HEK293 (cell line): ENCODE results near the gene MVB12B.

Experiments
- CTCF ChIA-PET: fragments of 350-600 bp; formaldehyde crosslinking; extraction: SDS; loops from one replicate; lab custom pipeline; 2021; ENCODE audit warnings: antibody characterized with exemption; lab: Yijun Ruan, JAX
- POLR2A ChIA-PET: fragments of 300-600 bp; formaldehyde crosslinking; extraction: SDS; loops from one replicate; lab custom pipeline; 2020; ENCODE audit warnings: antibody characterized with exemption, inconsistent platforms; lab: Yijun Ruan, JAX
- H3K27ac ChIP-seq: fragments of 200-500 bp; sonication (Bioruptor generic); 2 replicates; pipeline ENCODE4 v1.5.1; 2014; ENCODE audit warnings: low read depth, low read length, control low read depth, inconsistent platforms; ENCODE audit errors: extremely low read depth
- H3K36me3 ChIP-seq, 2 experiments: fragments of 200-500 bp in 1 of 2; sonication (Bioruptor generic) in 1 of 2; 1 replicate in 1 of 2; 2 replicates in 1 of 2; pipeline ENCODE4 v1.5.1; 2014 to 2017; ENCODE audit warnings: inconsistent platforms in 2 of 2, low read length in 2 of 2; ENCODE audit not compliant: control insufficient read depth in 2 of 2, insufficient read depth in 1 of 2
- H3K4me1 ChIP-seq: fragments of 200-500 bp; sonication (Bioruptor generic); 2 replicates; pipeline ENCODE4 v1.5.1; 2014; ENCODE audit warnings: mild to moderate bottlenecking, low read length, inconsistent platforms; ENCODE audit not compliant: control insufficient read depth, insufficient read depth
- H3K4me3 ChIP-seq: 2 replicates; pipeline ENCODE4 v1.5.1; 2011; ENCODE audit warnings: low read depth, mild to moderate bottlenecking, control low read depth, low read length, moderate library complexity
- H3K9me3 ChIP-seq: fragments of 200-500 bp; sonication (Bioruptor generic); 2 replicates; pipeline ENCODE4 v1.5.1; 2014; ENCODE audit warnings: low read depth, low read length, inconsistent platforms; ENCODE audit not compliant: control insufficient read depth, insufficient read depth
- PRDM4 ChIP-seq: fragments of 450-650 bp; formaldehyde crosslinking; IDR thresholded peaks from 2 replicates; pipeline ENCODE4 v1.5.1; 2017; ENCODE audit warnings: missing biosample characterization, missing genetic modification characterization
- PRDM6 ChIP-seq: fragments of 450-650 bp; formaldehyde crosslinking; IDR thresholded peaks from 2 replicates; pipeline ENCODE4 v1.5.1; 2017; ENCODE audit warnings: missing biosample characterization, missing genetic modification characterization
- SCRT2 ChIP-seq: fragments of 450-650 bp; formaldehyde crosslinking; IDR thresholded peaks from 2 replicates; pipeline ENCODE4 v1.5.1; 2016; ENCODE audit warnings: missing biosample characterization, missing genetic modification characterization
- SP2 ChIP-seq: fragments of 450-650 bp; formaldehyde crosslinking; IDR thresholded peaks from 2 replicates; pipeline ENCODE4 v1.5.1; 2016; ENCODE audit warnings: missing biosample characterization, missing genetic modification characterization
- WT1 ChIP-seq: fragments of 450-650 bp; formaldehyde crosslinking; IDR thresholded peaks from 2 replicates; pipeline ENCODE4 v1.5.1; 2016; ENCODE audit warnings: missing biosample characterization, missing genetic modification characterization
- ZBTB20 ChIP-seq: fragments of 450-650 bp; formaldehyde crosslinking; IDR thresholded peaks from 2 replicates; pipeline ENCODE4 v1.5.1; 2016; ENCODE audit warnings: missing biosample characterization, missing genetic modification characterization
- ZFP37 ChIP-seq: fragments of 450-650 bp; formaldehyde crosslinking; IDR thresholded peaks from 2 replicates; pipeline ENCODE4 v1.5.1; 2016; ENCODE audit warnings: missing biosample characterization, missing genetic modification characterization
- ZNF133 ChIP-seq: fragments of 450-650 bp; formaldehyde crosslinking; IDR thresholded peaks from 2 replicates; pipeline ENCODE4 v1.5.1; 2016; ENCODE audit warnings: missing biosample characterization, missing genetic modification characterization
- ZNF169 ChIP-seq: fragments of 450-650 bp; formaldehyde crosslinking; IDR thresholded peaks from 2 replicates; pipeline ENCODE4 v1.5.1; 2016; ENCODE audit warnings: missing biosample characterization, missing genetic modification characterization
- ZNF184 ChIP-seq: fragments of 450-650 bp; IDR thresholded peaks from 2 replicates; pipeline ENCODE4 v1.5.1; 2018; ENCODE audit warnings: missing biosample characterization, mild to moderate bottlenecking, missing genetic modification characterization
- ZNF2 ChIP-seq: fragments of 450-650 bp; formaldehyde crosslinking; IDR thresholded peaks from 2 replicates; pipeline ENCODE4 v1.5.1; 2016; ENCODE audit warnings: missing biosample characterization, missing genetic modification characterization
- ZNF221 ChIP-seq: fragments of 450-650 bp; formaldehyde crosslinking; IDR thresholded peaks from 2 replicates; pipeline ENCODE4 v1.5.1; 2017; ENCODE audit warnings: missing biosample characterization, missing genetic modification characterization, borderline replicate concordance
- ZNF324 ChIP-seq: fragments of 450-650 bp; formaldehyde crosslinking; IDR thresholded peaks from 2 replicates; pipeline ENCODE4 v1.5.1; 2016; ENCODE audit warnings: missing biosample characterization, missing genetic modification characterization
- ZNF37A ChIP-seq: fragments of 450-650 bp; IDR thresholded peaks from 2 replicates; pipeline ENCODE4 v1.5.1; 2018; ENCODE audit warnings: missing biosample characterization, missing genetic modification characterization
- ZNF48 ChIP-seq: fragments of 450-650 bp; formaldehyde crosslinking; IDR thresholded peaks from 2 replicates; pipeline ENCODE4 v1.5.1; 2016; ENCODE audit warnings: missing biosample characterization, missing genetic modification characterization
- ZNF621 ChIP-seq: fragments of 450-650 bp; formaldehyde crosslinking; IDR thresholded peaks from 2 replicates; pipeline ENCODE4 v1.5.1; 2017; ENCODE audit warnings: missing biosample characterization, missing genetic modification characterization
- ZNF624 ChIP-seq: fragments of 450-650 bp; formaldehyde crosslinking; IDR thresholded peaks from 2 replicates; pipeline ENCODE4 v1.5.1; 2017; ENCODE audit warnings: missing biosample characterization, missing genetic modification characterization
- ZNF626 ChIP-seq: fragments of 450-650 bp; sonication (Bioruptor Pico); formaldehyde crosslinking; IDR thresholded peaks from 2 replicates; pipeline ENCODE4 v1.5.1; 2018; ENCODE audit warnings: missing biosample characterization, missing genetic modification characterization, inconsistent platforms
- ZNF677 ChIP-seq: fragments of 450-650 bp; IDR thresholded peaks from 2 replicates; pipeline ENCODE4 v1.5.0; 2018; ENCODE audit warnings: missing biosample characterization, mild to moderate bottlenecking, missing genetic modification characterization, moderate library complexity
- ZSCAN16 ChIP-seq: fragments of 450-650 bp; formaldehyde crosslinking; IDR thresholded peaks from 2 replicates; pipeline ENCODE4 v1.5.1; 2016; ENCODE audit warnings: missing biosample characterization, missing genetic modification characterization
- ZSCAN23 ChIP-seq: fragments of 450-650 bp; formaldehyde crosslinking; IDR thresholded peaks from 2 replicates; pipeline ENCODE4 v1.5.1; 2016; ENCODE audit warnings: missing biosample characterization, missing genetic modification characterization
- ZXDB ChIP-seq: fragments of 450-650 bp; formaldehyde crosslinking; IDR thresholded peaks from 2 replicates; pipeline ENCODE4 v1.5.1; 2016; ENCODE audit warnings: missing biosample characterization, missing genetic modification characterization
- TF ChIP-seq, protein P1 (sequence below): fragments of 450-650 bp; formaldehyde crosslinking; IDR thresholded peaks from 2 replicates; pipeline ENCODE4 v1.5.1; 2016; ENCODE audit warnings: missing biosample characterization, missing genetic modification characterization
- TF ChIP-seq, protein P2 (sequence below): fragments of 450-650 bp; formaldehyde crosslinking; IDR thresholded peaks from 2 replicates; pipeline ENCODE4 v1.5.1; 2016; ENCODE audit warnings: missing biosample characterization, missing genetic modification characterization, low read depth
- TF ChIP-seq, protein P3 (sequence below): fragments of 450-650 bp; formaldehyde crosslinking; optimal IDR thresholded peaks from 2 replicates; pipeline ENCODE3; 2016; ENCODE audit warnings: missing biosample characterization, mild to moderate bottlenecking, missing genetic modification characterization
- TF ChIP-seq, protein P4 (sequence below): fragments of 450-650 bp; formaldehyde crosslinking; IDR thresholded peaks from 2 replicates; pipeline ENCODE4 v1.5.1; 2016; ENCODE audit warnings: missing biosample characterization, missing genetic modification characterization

Gene MVB12B

GRCh38 chr9:126407114-126407870 lies 80.7 kb downstream of the MVB12B start:
- no peaks in the 10 kb centered on the region for H3K4me1 ChIP-seq
- CTCF ChIA-PET, result interaction anchor here (1.3 kb wide), 1 partner anchor 9 kb away, joined by 4 read pairs; no protein-coding TSS in a partner anchor
- H3K4me3 ChIP-seq, result no peak overlapping the region
- TF ChIP-seq ZNF624 (no peak), ZNF621 (no peak), ZFP37 (tag by site-specific recombination) (no peak), ZNF324 (tag by site-specific recombination) (no peak), ZSCAN23 (tag by site-specific recombination) (no peak), ZNF221 (tag by site-specific recombination) (no peak), ZNF184 (no peak), ZNF37A (tag by site-specific recombination) (no peak), ZNF677 (tag by site-specific recombination) (no peak), ZNF133 (tag by site-specific recombination) (no peak), ZBTB20 (tag by site-specific recombination) (no peak), ZSCAN16 (tag by site-specific recombination) (no peak), WT1 (tag by site-specific recombination) (no peak)
- TF ChIP-seq, protein P1, sequence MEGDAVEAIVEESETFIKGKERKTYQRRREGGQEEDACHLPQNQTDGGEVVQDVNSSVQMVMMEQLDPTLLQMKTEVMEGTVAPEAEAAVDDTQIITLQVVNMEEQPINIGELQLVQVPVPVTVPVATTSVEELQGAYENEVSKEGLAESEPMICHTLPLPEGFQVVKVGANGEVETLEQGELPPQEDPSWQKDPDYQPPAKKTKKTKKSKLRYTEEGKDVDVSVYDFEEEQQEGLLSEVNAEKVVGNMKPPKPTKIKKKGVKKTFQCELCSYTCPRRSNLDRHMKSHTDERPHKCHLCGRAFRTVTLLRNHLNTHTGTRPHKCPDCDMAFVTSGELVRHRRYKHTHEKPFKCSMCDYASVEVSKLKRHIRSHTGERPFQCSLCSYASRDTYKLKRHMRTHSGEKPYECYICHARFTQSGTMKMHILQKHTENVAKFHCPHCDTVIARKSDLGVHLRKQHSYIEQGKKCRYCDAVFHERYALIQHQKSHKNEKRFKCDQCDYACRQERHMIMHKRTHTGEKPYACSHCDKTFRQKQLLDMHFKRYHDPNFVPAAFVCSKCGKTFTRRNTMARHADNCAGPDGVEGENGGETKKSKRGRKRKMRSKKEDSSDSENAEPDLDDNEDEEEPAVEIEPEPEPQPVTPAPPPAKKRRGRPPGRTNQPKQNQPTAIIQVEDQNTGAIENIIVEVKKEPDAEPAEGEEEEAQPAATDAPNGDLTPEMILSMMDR (tag by site-specific recombination), result no peak
- TF ChIP-seq, protein P2, sequence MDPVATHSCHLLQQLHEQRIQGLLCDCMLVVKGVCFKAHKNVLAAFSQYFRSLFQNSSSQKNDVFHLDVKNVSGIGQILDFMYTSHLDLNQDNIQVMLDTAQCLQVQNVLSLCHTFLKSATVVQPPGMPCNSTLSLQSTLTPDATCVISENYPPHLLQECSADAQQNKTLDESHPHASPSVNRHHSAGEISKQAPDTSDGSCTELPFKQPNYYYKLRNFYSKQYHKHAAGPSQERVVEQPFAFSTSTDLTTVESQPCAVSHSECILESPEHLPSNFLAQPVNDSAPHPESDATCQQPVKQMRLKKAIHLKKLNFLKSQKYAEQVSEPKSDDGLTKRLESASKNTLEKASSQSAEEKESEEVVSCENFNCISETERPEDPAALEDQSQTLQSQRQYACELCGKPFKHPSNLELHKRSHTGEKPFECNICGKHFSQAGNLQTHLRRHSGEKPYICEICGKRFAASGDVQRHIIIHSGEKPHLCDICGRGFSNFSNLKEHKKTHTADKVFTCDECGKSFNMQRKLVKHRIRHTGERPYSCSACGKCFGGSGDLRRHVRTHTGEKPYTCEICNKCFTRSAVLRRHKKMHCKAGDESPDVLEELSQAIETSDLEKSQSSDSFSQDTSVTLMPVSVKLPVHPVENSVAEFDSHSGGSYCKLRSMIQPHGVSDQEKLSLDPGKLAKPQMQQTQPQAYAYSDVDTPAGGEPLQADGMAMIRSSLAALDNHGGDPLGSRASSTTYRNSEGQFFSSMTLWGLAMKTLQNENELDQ, result no peak
- TF ChIP-seq, protein P3, sequence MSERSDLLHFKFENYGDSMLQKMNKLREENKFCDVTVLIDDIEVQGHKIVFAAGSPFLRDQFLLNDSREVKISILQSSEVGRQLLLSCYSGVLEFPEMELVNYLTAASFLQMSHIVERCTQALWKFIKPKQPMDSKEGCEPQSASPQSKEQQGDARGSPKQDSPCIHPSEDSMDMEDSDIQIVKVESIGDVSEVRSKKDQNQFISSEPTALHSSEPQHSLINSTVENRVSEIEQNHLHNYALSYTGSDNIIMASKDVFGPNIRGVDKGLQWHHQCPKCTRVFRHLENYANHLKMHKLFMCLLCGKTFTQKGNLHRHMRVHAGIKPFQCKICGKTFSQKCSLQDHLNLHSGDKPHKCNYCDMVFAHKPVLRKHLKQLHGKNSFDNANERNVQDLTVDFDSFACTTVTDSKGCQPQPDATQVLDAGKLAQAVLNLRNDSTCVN (tag by site-specific recombination), result no peak
- H3K27ac ChIP-seq, result no peak overlapping the region
- POLR2A ChIA-PET, result no interaction called here
- H3K9me3 ChIP-seq, result no peaks in the 10 kb centered on the region
- H3K36me3 ChIP-seq, result peaks cover 0 to 16% of the 10 kb centered on the region in 2 experiments; a peak in 1 of 3 replicates

DNA sequence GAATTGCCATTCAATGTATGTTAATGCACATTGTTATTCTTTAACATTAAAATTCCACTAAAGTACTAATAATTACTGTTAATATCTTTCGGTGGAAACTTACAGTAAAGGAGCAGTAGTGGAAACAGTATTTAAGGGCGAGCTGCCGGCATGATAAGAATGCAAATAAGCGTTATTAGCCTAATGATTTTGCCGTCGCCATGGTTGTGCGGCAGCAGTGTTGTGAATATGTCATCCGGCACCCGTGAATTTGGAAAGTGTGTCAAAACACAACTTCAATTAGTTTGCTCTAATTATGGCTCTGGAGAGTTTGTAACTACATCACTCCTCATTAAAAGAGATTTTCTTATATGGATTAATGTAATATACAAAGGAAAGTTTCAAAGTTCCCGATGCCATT lies 81.4 kb downstream of the MVB12B start:
- H3K27ac ChIP-seq, result no peak overlapping the region
- no peak overlapping the region for H3K4me3 ChIP-seq
- peaks cover 0 to 16% of the 10 kb centered on the region in 2 experiments; a peak in 1 of 3 replicates for H3K36me3 ChIP-seq
- H3K9me3 ChIP-seq, result no peaks in the 10 kb centered on the region
- no peaks in the 10 kb centered on the region for H3K4me1 ChIP-seq
- ChIA-PET POLR2A (no interaction called here), CTCF (interaction anchor here (1.3 kb wide), 1 partner anchor 9 kb away, joined by 4 read pairs; no protein-coding TSS in a partner anchor)
- TF ChIP-seq ZNF2 (tag by site-specific recombination) (no peak), ZFP37 (tag by site-specific recombination) (no peak), ZNF626 (no peak), ZNF221 (tag by site-specific recombination) (no peak), ZNF169 (no peak), ZXDB (tag by site-specific recombination) (no peak), SCRT2 (tag by site-specific recombination) (no peak), PRDM4 (no peak), SP2 (tag by site-specific recombination) (no peak), ZNF48 (tag by site-specific recombination) (no peak), ZNF624 (no peak), PRDM6 (tag by site-specific recombination) (no peak)
- TF ChIP-seq, protein P4, sequence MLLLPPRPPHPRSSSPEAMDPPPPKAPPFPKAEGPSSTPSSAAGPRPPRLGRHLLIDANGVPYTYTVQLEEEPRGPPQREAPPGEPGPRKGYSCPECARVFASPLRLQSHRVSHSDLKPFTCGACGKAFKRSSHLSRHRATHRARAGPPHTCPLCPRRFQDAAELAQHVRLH (tag by site-specific recombination), result no peak
